HG03060 (cell line): ENCODE results near the gene GRP.
"Not testable (repeated sequence)": the region's sequence is repeated elsewhere in the genome, so short reads cannot be mapped to it uniquely, and the experiment has no call there.

Experiments
- ATAC-seq: cut with Tn5 transposase; IDR thresholded peaks from one replicate; pipeline ENCODE4 v1.9.1; 2021; ENCODE audit warnings: low read depth, moderate number of reproducible peaks; ENCODE audit not compliant: unreplicated experiment

The GRP gene

DNA sequence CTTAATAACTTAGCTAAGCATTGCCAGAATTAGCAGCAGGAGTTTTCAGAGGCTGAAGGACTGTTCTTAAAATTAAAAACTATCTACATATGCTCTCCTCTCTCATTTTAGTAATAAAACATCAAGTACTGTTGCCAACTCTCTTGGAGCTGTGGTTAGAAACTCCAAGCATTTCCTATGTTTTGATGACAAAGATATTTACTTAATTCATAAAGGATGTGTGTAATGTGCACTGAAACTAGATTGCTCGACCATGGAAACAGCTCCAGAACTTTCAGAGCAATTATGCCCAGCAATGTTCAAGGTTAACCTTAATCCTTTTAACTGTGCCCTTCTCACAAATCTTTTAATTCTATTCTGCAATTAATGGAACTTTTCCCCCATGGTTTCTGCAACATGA is 8.4 kb downstream of the GRP start:
- ATAC-seq: no peak

GRCh38 chr18:59229191-59229590 is 9.2 kb downstream of the GRP start:
- ATAC-seq: no peak

DNA sequence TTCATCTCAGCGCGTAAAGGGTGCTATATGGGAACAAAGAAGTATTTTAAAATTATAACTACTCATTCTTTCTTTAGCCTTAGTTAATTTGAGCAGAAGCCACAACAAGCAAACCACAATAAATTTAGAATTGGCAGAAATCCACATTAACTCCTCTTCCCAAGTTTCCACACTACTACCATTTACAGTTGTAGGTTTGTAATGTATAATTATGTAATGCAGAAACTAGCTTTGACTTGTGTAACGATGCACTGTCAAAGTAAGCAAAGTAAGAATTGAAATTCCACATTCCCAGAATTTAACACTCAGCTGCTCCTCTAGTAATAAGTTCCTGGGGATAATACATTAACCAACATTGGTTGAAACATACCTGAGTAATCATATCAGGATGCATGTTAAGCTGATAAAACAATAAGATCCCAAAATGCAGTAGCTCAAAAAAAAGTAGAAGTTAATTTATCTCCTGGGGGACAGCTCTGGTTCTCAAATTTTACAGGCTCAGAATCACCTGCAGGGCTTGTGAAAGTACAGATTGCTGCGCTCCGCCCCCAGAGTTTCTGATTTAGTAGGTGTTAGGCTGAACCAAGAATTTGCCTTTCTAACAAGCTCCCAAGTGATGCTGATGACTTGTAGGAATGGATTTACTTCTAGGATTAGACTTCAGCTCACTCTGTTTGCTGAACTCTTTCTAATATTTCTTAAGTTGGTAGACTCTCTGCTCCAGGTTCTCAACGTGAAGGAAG is 9.9 kb downstream of the GRP start:
- no peak for ATAC-seq

DNA sequence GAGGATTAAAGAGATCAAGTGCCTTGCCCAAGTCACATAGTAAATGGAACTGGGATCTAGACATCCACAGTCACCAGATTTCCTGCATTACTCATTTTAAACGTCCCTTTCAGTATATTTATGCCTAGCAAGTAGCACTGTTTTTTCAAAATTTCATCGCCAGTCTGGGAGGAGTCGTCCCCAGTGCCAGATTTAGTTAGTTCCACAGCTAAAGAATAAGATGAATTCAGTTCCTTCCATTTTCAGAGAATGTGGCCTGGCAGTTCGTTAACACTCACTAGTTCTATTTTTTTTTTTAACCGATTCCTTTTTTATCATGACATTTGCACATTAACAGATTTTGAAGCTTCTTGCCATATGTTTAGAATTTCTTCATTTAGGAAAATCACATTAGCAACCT is 11.2 kb downstream of the GRP start:
- no peak for ATAC-seq

DNA sequence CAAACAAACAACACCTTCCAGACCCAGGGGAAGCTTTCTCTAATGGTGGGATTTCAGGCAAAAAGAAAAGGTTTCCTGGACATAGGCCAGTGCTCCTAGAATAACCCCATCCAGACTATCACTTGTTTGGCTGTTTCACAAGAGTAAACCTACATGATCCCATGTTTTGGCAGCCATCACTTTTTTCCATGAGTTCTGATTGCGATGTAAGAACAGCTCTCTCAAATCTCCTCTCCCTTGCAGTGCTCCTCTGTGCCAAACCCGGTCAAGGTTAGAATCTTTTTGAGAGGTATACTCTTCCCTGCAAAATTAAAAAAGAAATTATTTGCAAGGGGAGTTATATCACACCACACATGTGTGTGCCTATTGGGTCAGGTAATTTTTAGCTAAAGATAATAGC is 11.9 kb downstream of the GRP start:
- ATAC-seq: no peak

GRCh38 chr18:59232309-59233016 is 12.5 kb downstream of the GRP start:
- no peak for ATAC-seq

DNA sequence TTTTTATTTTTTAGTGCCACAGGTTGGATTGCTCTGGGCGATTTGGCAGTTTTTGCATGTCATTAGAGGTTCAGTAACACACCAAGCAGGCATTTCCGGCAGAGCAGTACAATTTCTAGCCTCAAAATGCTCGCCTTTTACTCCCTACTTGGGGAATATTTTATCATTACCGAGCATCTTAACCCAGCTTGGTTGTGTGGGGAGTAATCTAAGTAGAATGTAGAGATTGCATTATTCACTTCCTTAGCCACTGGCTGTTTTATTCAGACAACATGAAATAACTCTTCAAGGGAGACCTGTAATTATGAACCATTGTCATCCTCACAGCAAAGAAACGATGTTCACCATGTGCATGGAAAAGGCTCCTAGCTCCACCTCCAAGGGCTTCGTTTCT is 13.1 kb downstream of the GRP start:
- ATAC-seq: no peak

- no peak for ATAC-seq
These were observed 18.4 kb downstream of the GRP start for GRCh38 chr18:59238385-59238784.

DNA sequence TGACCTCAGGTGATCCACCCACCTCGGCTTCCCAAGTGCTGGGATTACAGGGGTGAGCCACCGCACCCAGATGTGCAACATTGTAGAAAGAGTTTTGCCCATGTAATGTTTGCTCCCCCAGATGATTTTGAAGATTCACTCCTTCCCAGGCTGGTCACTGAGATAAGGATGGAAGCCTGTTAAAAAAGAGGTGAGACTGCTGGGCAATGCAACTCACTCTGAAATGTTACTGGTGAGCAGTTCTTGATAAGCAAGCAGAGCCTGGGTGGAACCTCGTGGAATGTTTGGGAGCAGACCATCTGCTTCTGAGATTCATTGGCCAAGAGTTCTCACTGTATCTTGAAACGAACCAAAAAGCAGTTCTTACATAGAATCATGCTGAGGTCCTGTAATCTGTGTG is 19.7 kb downstream of the GRP start:
- no peak for ATAC-seq

DNA sequence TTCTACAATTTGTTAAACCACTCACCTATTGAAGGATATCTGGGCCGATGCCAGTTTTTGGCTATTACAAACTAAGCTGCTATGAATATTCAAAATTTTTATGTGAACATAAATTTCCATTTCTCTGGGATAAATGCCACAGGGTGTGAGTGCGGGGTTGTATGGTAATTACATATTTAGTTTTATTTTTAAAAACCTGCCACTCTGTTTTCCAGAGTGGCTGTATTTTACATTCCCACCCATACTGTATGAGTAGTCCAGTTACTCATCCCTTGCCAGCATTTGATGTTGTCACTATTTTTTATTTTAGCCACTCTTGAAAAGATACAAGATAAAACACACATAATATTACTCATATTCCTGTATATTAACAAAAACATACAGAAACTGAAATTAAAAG is 22.9 kb downstream of the GRP start:
- ATAC-seq: no peak

DNA sequence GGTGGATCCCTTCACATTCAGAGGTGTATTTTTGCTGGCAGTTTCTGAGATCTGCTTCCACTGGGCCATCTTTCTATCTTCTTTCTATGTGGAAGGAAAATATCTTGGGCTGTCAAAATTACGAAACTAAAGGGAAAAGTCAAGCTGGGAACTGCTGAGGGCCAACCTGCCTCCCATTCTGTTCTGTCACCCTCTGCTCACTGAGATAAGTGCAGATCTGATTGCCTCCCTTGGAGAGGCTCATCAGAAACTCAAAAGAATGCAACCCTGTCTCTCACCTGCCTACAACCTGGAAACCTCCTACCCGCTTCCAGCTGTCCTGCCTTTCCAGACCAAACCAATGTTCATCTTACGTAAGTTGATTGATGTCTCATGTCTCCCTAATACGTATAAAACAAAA is 26.8 kb downstream of the GRP start:
- no peak for ATAC-seq

DNA sequence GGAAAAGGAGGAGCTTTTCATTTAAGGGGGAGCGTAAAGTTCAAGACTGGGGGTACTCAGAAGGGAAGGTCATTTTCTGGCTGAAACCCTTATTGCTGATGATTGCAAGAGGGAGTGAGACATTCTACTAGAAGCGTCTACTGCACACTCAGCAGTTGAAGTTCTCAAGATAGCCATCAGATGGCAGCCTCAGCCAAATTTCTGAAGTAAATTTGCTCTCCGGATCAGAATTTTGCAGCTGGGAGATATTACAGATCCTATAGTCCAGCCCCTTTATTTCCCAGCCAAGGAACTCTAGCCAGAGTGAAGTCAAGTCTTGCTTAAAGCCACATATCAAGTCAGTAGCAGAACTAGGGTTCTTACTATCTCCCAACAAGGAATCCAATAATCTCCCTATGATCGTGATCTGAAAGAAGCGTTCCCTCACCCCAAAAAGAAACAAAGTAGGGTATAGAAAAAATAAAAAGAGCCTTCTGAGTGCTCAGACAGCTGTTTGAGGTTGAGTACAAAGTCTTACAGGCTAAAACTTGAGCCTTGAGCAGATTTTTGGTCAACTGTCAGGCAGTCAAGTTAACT is 29.3 kb downstream of the GRP start:
- no peak for ATAC-seq

DNA sequence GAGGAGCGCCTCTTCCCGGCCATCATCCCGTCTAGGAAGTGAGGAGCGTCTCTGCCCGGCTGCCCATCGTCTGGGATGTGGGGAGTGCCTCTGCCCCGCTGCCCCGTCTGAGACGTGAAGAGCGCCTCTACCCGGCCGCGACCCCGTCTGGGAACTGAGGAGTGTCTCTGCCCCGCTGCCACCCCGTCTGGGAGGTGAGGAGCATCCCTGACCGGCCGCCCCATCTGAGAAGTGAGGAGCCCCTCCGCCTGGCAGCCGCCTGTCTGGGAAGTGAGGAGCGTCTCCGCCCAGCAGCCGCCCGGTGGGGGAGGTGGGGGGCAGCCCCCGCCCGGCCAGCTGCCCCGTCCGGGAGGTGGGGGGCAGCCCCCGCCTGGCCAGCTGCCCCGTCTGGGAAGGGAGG is 35.5 kb downstream of the GRP start:
- ATAC-seq: not testable (repeated sequence)

GRCh38 chr18:59261842-59262241 is 41.9 kb downstream of the GRP start:
- not testable (repeated sequence) for ATAC-seq

GRCh38 chr18:59262243-59262642 is 42.3 kb downstream of the GRP start:
- ATAC-seq: not testable (repeated sequence)

DNA sequence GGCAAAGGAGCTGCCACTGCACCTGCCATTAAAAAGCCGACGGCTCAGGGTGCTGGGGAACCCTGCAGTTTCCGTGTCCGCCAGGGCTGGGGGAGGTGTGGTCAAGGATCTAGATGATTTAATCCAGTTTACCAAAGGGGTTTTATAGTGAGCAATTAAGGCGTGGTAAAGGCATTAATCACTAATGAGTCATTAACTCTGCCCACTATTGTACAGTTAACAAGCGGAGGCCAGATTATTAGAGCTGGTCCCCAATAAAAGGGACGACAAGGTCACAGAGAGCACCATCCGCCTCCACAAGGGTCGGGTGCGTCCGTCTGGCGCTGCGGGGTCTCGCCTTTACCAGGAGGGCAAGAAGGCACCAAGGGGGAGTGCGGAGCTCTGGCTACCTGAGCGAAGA is 43.7 kb downstream of the GRP start:
- no peak for ATAC-seq

- no peak for ATAC-seq
These were observed 44.2 kb downstream of the GRP start for GRCh38 chr18:59264121-59264571.

GRCh38 chr18:59264651-59265245 is 44.8 kb downstream of the GRP start:
- ATAC-seq: no peak

- ATAC-seq: no peak
These were observed 45.5 kb downstream of the GRP start for GRCh38 chr18:59265246-59265973.

- no peak for ATAC-seq
These were observed 46.0 kb downstream of the GRP start for GRCh38 chr18:59265974-59266369.

DNA sequence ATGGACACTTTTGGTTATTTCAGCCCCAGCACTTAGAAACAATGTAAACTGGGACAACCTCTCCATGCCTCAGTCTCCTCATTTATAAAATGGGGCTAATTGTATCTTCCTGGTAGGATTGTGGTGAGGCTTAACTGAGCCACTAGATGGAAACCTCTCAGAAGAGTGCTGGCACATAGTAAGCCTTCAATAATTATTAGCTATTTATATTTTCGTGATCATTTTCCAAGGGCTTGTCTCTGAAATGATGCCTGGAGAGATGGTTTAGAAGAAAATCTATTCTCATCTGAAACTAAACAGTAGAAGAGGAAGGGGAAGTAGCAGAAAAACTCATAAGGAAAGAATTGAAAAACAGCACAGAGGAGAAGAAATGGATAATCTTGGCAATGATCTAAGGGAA is 46.5 kb downstream of the GRP start:
- ATAC-seq: no peak
